HG02642 (cell line): Measurements from ENCODE around the gene ITPRIP.

Experiments used
- ATAC-seq: cut with Tn5 transposase; IDR thresholded peaks from one replicate; pipeline ENCODE4 v1.9.1; 2021; ENCODE audit warnings: mild to moderate bottlenecking; ENCODE audit not compliant: unreplicated experiment, poor library complexity

Gene ITPRIP

GRCh38 chr10:104259999-104260774 lies 78.1 kb downstream of the ITPRIP start:
- no peak for ATAC-seq
